Measurements from ENCODE around the gene DDX47.

The DDX47 gene

GRCh38 chr12:12813120-12814101 lies at the start of gene DDX47:
Gene DDX47, plus strand, starts transcription at chr12:12813346. Its CDS starts 22 bp downstream, at chr12:12813368.
- DNase-seq: peak; percentile 99

GRCh38 chr12:12764824-12765223 lies 48.3 kb upstream of the DDX47 start:
- no peak for DNase-seq

- no peak for DNase-seq
Measured at GRCh38 chr12:12770262-12770661, 42.9 kb upstream of the DDX47 start.

DNA sequence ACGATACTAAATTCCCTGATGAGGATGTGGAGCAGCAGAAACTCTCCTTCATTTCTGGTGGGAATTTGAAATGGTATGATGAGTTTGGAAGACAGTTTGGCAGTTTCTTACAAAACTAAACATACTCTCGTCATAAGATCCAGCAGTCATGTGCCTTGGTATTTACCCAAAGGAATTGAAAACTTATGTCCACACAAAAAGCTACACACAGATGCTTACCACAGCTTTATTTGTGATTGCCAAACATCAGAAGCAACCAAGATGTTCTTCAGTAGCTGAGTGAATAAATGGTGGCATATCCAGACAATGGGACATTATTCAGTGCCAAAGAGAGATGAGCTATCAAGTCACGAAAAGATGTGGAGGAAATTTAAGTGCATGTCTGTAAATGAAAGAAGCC lies 38.4 kb upstream of the DDX47 start:
- DNase-seq: no peak

DNA sequence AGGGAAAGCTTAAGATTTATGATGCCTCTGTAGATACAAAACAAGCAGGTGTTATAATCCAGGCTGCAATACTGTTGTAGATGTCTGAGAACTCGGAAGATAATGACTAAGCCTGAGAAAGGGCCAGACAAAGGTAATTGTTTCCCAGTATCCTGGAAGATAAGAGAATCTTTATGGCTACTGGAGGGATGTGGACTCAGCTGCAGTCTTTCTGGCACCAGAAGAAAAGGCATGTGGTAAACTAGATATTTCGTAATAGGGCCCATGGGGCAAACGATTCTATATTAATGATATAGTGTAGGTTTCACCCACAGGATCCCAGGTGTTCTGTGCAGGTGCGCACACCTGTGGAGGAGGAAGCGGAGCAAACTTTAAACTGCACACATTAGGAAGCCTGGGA lies 36.9 kb upstream of the DDX47 start:
- DNase-seq: no peak

GRCh38 chr12:12777092-12777491 lies 36.1 kb upstream of the DDX47 start:
- no peak for DNase-seq

GRCh38 chr12:12779007-12779406 lies 34.1 kb upstream of the DDX47 start:
- DNase-seq: no peak

GRCh38 chr12:12779529-12779928 lies 33.6 kb upstream of the DDX47 start:
- no peak for DNase-seq

GRCh38 chr12:12784116-12784515 lies 29.0 kb upstream of the DDX47 start:
- DNase-seq: no peak

- DNase-seq: no peak
Measured at GRCh38 chr12:12784911-12785814, 28.0 kb upstream of the DDX47 start, which contains the start of gene APOLD1. Gene APOLD1, plus strand, starts transcription at chr12:12785659. Its CDS starts 33 bp downstream, at chr12:12785692.

DNA sequence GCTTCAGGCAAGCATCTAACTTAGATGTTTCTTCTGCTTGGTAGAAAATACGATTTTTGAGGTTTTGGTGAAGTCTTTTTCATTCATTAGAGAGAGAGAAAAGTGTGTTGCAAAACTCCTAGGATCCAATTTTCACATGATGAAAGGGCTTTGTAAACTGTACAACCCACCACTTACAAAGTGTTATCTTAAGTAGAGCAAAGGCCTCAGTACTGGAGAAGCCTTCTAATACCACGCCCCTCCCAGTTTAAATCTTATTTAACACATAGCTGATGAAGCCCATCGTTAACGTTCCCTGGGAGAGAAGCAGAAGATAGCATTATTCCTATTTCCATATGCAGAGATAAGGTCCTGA lies 26.8 kb upstream of the DDX47 start:
- no peak for DNase-seq

- DNase-seq: peak; percentile 86
Measured at GRCh38 chr12:12786706-12787601, 26.2 kb upstream of the DDX47 start.

DNA sequence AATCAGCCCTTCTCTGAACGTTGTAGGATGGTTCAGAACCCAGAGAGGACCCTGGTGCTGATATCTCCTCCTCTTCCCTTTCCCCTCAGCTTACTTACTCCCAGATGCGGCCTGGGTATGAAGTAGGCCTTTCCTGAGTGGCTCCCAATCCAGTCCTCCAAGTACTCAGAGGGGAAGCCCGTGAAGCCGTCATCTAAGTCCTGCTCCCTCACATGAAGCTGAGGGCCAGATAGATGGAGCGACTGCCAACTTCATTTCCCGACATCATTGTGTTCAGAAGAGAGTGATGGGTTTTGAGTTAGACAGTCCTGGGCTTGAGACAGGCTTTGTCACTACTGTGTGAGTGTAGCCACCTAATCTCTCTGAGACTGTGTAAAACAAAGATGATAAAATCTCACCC lies 25.0 kb upstream of the DDX47 start:
- peak; percentile 59 for DNase-seq

- DNase-seq: peak; percentile 70
Measured at GRCh38 chr12:12788675-12789368, 24.3 kb upstream of the DDX47 start.

DNA sequence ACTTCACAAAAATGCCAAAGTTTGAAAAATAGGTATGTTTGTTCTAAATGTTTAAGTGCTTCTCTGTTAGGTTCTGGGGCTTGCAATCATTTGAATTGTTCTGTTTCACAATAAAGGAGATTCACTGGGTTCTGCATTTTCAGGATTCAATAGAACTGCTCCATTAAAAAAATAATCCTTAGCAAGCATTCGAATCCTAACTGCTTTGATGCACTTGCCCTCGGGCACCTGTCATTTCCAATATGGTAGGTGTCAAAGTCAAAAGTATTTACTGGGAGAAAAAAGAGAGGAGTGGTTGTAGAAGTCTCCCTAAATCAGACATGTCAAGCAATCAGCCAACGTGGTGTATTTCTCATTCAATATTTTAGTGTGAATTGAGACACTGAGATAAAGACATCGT lies 22.2 kb upstream of the DDX47 start:
- no peak for DNase-seq

DNA sequence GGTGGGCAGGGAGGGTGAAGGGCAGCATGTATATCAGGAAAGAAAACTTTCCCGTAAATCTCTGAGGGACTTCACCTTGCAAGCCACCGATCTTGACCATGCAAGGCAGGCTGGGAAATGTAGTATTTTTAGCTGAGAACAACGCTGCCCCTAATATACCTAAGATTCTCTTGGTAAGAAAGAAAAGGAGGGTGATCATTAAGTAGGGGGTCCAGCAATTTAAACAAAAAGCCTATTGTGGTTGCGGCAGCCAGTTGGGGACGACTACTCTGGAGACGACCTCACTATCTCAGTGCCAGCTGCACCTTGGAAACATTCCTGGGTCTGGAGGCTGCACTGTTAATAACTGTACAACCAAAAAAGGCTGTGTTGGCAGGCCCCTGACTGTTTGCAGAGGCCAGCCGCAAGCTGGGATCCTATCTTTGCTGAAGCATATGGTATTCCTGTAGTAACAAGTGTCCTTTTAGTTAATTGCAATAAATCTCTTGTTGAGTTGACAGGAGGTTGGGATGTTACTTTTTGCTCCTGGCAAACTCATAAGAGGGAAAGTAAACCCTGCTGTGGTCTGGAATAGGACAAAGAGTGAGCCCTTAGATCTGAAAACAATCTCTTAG lies 21.3 kb upstream of the DDX47 start:
- DNase-seq: no peak

GRCh38 chr12:12792421-12792820 lies 20.7 kb upstream of the DDX47 start:
- DNase-seq: no peak

GRCh38 chr12:12794686-12795085 lies 18.5 kb upstream of the DDX47 start:
- DNase-seq: no peak

DNA sequence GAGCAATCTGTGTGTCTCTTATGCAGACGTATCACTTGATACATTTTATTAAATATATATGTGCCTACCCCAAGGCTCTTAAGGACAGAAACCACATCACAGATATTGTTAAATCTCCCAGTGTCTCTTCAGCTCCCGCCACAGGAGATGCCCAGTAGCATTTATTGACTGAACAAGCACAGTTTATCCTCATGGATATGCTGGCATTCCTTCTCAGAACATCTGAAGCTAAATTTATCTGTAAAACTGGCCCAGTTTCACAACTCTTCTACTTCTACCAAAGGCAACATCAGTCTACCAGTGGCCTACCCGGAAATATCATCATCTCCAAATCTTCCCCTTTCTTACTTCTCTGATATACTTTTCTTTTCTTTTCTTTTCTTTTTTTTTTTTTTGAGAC lies 17.0 kb upstream of the DDX47 start:
- DNase-seq: no peak

GRCh38 chr12:12796928-12797793 lies 16.0 kb upstream of the DDX47 start:
- no peak for DNase-seq
